GM04503 (cell line): ENCODE results near the gene EDARADD.
A peak's percentile ranks its signal among the peaks of the same experiment; 100 is the strongest.

ENCODE experiments used
- DNase-seq: peaks from one replicate; pipeline ENCODE4 v3.0.0-alpha.2; 2012; ENCODE audit warnings: low read depth

The EDARADD gene

GRCh38 chr1:236516929-236517704, 123.0 kb downstream of the EDARADD start:
- no peak for DNase-seq

- DNase-seq, result no peak
Measured at GRCh38 chr1:236518322-236518721, 124.2 kb downstream of the EDARADD start.

DNA sequence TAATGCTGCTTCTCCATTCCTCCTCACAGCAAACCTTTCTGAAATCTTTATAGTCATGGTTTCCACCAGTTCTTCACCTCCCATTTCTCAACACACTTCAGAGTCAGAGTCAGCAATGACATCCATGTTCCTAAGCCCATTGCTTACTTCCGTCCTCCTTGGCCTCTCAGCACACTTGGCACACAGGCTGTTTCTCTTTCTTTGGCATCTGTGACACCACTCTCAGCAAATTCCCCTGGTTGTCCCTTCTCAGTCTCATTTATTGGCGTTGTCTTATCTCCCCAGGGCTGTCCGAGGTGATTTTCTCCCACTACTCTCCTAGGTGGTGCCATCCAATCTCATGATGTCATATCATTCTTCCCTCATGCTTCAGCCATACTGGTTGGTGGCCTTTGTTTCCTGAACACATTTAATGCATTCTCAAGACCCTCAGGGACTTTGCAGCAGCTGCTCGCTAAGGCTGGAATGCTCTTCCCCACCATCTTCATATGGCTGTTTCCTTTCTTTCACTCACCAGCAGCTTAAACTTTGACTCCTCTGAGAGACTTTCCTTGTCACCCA, 126.4 kb downstream of the EDARADD start:
- DNase-seq, result no peak

- no peak for DNase-seq
Measured at GRCh38 chr1:236522937-236523703, 129.0 kb downstream of the EDARADD start.

GRCh38 chr1:236523704-236524141, 129.6 kb downstream of the EDARADD start, which contains the start of gene LGALS8:
TSS of gene LGALS8 (plus strand) at chr1:236523982. CDS start at chr1:236526071, 2,089 bp downstream.
- DNase-seq, result no peak

DNA sequence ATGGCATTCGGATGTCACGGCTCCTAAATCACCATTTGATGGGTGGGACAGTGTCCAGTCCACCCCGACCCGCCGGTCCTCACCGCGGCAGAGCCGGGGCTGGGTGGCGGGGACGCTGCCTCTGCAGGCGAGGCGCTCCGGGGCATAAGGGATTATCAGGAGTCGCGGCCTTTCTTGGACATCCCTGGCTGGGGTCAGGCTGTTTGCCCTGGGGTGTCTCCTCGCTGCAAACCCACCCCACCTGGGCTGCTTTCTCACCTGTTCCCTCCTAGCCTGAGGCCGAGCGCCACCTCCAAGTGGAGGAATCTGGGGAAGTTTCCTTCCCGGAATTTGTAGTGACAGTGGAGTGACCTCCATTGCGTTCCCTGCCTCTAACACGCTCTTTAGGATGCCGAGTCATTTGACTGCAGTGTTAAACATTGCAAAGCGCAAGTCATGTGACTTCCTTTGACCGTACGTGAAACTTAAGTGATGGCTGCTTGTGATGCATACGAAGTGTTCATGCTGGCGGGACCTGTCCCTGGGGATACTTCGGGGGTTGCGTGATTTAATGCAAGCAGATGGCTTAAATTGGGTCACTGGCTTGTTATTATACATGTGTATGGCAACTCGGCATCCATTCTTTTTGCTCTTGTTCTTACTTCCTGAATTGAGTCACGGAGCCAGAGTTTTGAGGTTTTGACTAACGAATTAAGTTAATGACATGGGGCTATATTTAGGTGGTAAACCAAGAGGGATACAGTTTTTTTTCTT, 130.2 kb downstream of the EDARADD start:
- peak; percentile 52 for DNase-seq

DNA sequence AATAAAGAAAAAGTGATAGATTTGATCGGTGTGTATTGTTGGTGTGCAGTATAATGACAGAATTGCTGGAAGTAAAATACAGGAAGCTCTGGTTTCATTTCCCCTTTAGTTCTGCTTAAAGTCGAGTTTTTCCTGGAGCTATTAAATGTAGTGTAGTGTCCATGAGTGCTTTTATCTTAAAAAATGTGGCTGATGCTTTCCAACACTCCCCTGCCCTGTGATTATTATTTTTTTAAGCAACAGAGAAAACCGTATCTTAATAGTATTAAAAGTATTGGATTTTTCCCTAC, 130.8 kb downstream of the EDARADD start:
- no peak for DNase-seq

- no peak for DNase-seq
Measured at GRCh38 chr1:236526079-236526478, 132.0 kb downstream of the EDARADD start.

- no peak for DNase-seq
Measured at GRCh38 chr1:236530286-236530685, 136.2 kb downstream of the EDARADD start.

- no peak for DNase-seq
Measured at GRCh38 chr1:236530959-236531358, 136.9 kb downstream of the EDARADD start.

DNA sequence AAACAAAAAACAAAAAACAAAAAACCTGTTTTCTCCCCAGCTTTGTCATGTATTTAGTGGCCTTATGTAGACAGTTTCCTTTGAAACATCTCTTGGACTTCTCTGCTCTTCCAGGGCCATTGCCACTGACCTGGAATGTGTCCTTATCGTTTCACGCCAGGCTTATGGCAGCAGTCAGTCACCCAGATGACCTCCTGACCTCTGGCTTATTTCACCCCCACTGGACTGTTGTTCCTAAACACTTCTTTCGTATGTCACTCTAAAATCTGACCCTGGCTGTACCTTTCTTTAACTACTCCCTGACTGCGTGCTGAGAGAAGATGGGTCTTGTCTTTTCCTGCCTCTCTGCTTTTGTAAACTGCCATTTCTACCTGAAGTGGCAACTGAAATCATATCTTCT, 138.8 kb downstream of the EDARADD start:
- no peak for DNase-seq

DNA sequence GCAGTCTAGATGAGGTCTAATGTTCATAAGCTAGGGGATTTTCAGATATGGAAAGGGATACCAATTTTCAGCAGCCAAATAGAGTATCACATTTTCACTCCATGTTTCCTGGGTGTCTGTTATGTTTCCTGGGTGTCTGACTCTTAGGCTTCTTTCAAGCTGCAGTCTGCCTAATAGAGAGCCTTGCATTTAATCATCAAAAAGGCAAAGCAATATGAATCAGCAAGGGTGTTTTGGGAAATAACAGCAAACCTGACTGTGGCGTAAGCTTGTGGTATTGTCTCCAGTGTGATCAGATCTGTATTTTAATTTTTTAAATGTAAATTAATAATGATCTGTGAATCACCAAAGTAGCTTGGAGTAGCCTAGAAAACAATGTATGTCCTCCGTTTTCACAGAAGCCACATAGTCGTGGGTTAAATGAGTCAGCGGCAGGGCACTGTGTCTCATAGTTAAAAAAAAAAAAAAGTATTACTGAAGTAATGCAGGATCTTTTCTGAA, 140.1 kb downstream of the EDARADD start:
- no peak for DNase-seq
